ENCODE data around the gene RASAL2. TPM values are rescaled to one million over a fixed set of nuclear protein-coding genes. Genes with fewer than 3 reads are reported as not detected.

RASAL2 gene
- total RNA-seq, 4 donors from 2014 or later, result 26.0 to 51.4 (median 31.0) TPM

GRCh38 chr1:178367151-178367550 is 273.2 kb downstream of the RASAL2 start:
- intact Hi-C loops (cut with DNase I; ENCODE audit: low total_unique reads), result no loop called here
- TF ChIP-seq, protein P1, sequence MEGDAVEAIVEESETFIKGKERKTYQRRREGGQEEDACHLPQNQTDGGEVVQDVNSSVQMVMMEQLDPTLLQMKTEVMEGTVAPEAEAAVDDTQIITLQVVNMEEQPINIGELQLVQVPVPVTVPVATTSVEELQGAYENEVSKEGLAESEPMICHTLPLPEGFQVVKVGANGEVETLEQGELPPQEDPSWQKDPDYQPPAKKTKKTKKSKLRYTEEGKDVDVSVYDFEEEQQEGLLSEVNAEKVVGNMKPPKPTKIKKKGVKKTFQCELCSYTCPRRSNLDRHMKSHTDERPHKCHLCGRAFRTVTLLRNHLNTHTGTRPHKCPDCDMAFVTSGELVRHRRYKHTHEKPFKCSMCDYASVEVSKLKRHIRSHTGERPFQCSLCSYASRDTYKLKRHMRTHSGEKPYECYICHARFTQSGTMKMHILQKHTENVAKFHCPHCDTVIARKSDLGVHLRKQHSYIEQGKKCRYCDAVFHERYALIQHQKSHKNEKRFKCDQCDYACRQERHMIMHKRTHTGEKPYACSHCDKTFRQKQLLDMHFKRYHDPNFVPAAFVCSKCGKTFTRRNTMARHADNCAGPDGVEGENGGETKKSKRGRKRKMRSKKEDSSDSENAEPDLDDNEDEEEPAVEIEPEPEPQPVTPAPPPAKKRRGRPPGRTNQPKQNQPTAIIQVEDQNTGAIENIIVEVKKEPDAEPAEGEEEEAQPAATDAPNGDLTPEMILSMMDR (IDR thresholded peaks at IDR 0.05), result no peak
- H3K4me3 ChIP-seq (ENCODE audit: low read depth, poor library complexity, severe bottlenecking), result no peak overlapping the region
- DNase-seq (ENCODE audit: low spot score in 2 of 2), result no peak

DNA sequence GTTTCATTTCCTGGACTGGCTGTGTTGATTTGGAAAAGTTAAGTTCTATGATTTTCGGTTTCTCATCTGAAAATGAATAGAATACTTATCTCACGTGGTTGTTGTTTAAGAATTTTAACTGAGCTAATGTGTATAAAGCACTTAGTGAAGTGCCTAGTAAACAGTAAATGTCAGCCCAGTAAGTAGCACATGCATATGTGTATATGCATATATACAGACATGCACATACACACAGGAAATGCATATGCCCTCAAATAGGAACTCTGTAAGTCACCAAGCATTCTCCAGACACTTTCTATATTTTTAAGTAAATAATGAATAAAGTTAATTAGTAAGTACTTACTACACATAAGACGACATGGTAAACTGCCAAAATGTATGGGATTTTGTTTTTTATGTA is 274.3 kb downstream of the RASAL2 start:
- WGBS, 2 donors, result 87 to 90% methylated on average over 3 of the region's 3 CpGs
- intact Hi-C loops (cut with DNase I; ENCODE audit: low total_unique reads), result no loop called here
- DNase-seq (ENCODE audit: low spot score in 2 of 2), result no peak
- no peak overlapping the region for H3K4me3 ChIP-seq (ENCODE audit: low read depth, poor library complexity, severe bottlenecking)
- TF ChIP-seq POLR2A (IDR thresholded peaks at IDR 0.05), result no peak
- TF ChIP-seq, protein P1 (IDR thresholded peaks at IDR 0.05), result no peak

DNA sequence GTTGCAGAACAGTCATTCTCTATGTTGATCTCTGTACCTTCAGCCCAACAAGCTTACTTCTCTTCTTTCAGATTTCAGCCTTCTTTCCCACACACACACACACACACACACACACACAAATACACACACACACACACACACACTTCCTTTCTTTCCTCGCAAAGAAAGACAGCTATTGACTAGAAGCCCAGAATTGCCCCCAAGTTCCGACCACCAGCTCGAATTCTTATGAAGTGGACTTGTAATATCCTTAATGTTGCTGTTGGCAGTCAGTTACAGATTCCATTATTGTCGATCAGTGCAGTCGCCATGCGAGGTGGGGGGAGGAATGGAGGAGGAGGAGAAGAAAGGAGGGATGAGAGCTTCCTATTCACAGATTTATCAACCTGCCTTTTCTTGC is 277.3 kb downstream of the RASAL2 start:
- no peak overlapping the region for H3K4me3 ChIP-seq (ENCODE audit: low read depth, poor library complexity, severe bottlenecking)
- DNase-seq (ENCODE audit: low spot score in 2 of 2), result no peak
- intact Hi-C loops (cut with DNase I; ENCODE audit: low total_unique reads), result no loop called here
- TF ChIP-seq, protein P1 (IDR thresholded peaks at IDR 0.05), result no peak
- TF ChIP-seq POLR2A (IDR thresholded peaks at IDR 0.05), result no peak
- WGBS, 2 donors, result 10 to 11% methylated on average over 6 of the region's 6 CpGs

DNA sequence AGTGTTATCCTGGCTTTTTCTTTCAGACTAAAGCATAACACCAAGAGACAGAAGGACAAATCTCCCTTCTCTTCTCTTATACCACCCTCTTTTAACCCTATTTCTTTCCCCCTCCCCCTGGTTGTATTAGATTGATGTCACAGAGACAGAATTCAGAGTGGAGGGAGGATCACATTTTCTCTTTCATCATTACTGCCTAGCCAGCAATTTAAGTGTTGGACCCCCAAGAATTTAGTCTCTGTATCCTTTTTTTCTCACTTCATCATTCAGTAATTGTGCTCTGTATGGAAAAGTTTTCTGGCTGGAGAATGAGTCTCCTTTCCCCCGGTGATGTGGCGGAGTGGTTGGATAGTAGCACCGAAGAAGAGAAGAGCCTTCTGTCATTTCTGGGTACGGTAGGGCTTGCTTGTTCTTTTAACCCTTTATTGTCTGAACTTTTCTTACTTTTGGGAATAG is 278.1 kb downstream of the RASAL2 start:
- TF ChIP-seq, protein P1 (IDR thresholded peaks at IDR 0.05), result no peak
- TF ChIP-seq POLR2A (IDR thresholded peaks at IDR 0.05), result no peak
- WGBS, 2 donors, result 5 to 11% methylated on average over 4 of the region's 4 CpGs
- no peak for DNase-seq (ENCODE audit: low spot score in 2 of 2)
- intact Hi-C loops (cut with DNase I; ENCODE audit: low total_unique reads), result no loop called here
- no peak overlapping the region for H3K4me3 ChIP-seq (ENCODE audit: low read depth, poor library complexity, severe bottlenecking)

- H3K4me3 ChIP-seq (ENCODE audit: low read depth, poor library complexity, severe bottlenecking), result no peak overlapping the region
- TF ChIP-seq POLR2A (IDR thresholded peaks at IDR 0.05), result no peak
- TF ChIP-seq, protein P1 (IDR thresholded peaks at IDR 0.05), result no peak
- WGBS, 2 donors, result 43 to 44% methylated on average over 1 of the region's 1 CpG
- intact Hi-C loops (cut with DNase I; ENCODE audit: low total_unique reads), result no loop called here
- no peak for DNase-seq (ENCODE audit: low spot score in 2 of 2)
Observed at GRCh38 chr1:178374016-178374415, 280.1 kb downstream of the RASAL2 start.

DNA sequence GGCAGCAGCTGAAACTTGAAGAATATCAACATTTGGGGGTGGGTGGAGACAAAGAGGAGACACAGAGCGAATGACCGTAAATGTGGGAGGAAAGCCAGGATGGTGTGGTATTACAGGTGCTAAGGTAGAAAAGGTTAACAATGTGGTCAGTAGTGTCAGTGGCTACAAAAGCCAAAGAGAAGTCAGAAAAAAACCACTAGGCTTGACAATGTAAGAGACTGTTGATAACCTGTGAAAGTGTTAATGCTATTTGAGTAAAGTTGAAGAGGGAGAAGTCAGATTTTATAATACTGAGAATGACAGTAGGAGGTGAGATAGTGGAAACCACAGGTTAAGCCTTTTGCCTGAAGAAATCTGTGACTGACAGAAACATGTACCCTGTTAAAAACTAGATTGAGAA is 282.1 kb downstream of the RASAL2 start:
- WGBS, 2 donors, result 69 to 73% methylated on average over 2 of the region's 2 CpGs
- no peak for DNase-seq (ENCODE audit: low spot score in 2 of 2)
- intact Hi-C loops (cut with DNase I; ENCODE audit: low total_unique reads), result no loop called here
- no peak overlapping the region for H3K4me3 ChIP-seq (ENCODE audit: low read depth, poor library complexity, severe bottlenecking)
- no peak for TF ChIP-seq POLR2A (IDR thresholded peaks at IDR 0.05)
- TF ChIP-seq, protein P1 (IDR thresholded peaks at IDR 0.05), result no peak
